AG04450 (cell line): ENCODE data around the gene KMT2E. TPM values are rescaled to one million over a fixed set of nuclear protein-coding genes. Genes with fewer than 3 reads are reported as not detected.

Experiments used
- CTCF ChIA-PET: fragments of 300-600, 350-600 bp; formaldehyde crosslinking; extraction: SDS; loops from one replicate; lab custom pipeline; 2022; ENCODE audit warnings: antibody characterized with exemption, inconsistent platforms; lab: Charles Lee
- POLR2A ChIA-PET: fragments of 350-600 bp; formaldehyde crosslinking; extraction: SDS; loops from one replicate; lab custom pipeline; 2021; ENCODE audit warnings: antibody characterized with exemption, inconsistent platforms; lab: Yijun Ruan, JAX
- DNase-seq: peaks from one replicate; pipeline ENCODE4 v3.0.0-alpha.2; 2011; ENCODE audit warnings: low read depth, low spot score
- H3K27ac ChIP-seq: one replicate; pipeline ENCODE4 v1.5.1; 2012; ENCODE audit warnings: low read depth, low read length, control low read depth
- H3K27me3 ChIP-seq: one replicate; pipeline ENCODE4 v1.6.0; 2012; ENCODE audit warnings: low read length; ENCODE audit not compliant: control insufficient read depth, insufficient read depth
- H3K4me3 ChIP-seq: 2 replicates; pipeline ENCODE4 v1.5.1; 2011; ENCODE audit warnings: mild to moderate bottlenecking, low read depth, low read length, control low read depth
- H3K9me3 ChIP-seq: 2 replicates; pipeline ENCODE4 v1.5.1; 2012; ENCODE audit warnings: low read length; ENCODE audit not compliant: control insufficient read depth, insufficient read depth
- polyA plus RNA-seq: library from polyadenylated mRNA; depleted of rRNA; stranded (reverse); fragments of >200 nt; gene quantifications from 2 replicates; pipeline ENCODE4 v1.2.3, GENCODE V29; 2011
- TF ChIP-seq, protein P1 (sequence below): IDR thresholded peaks from 2 replicates; pipeline ENCODE4 v1.5.1; 2011; ENCODE audit warnings: low read depth, low read length, control low read depth, inconsistent platforms

Gene KMT2E
- polyA plus RNA-seq, 1 experiment = 13.8 TPM

GRCh38 chr7:105112440-105113418 lies 98.7 kb downstream of the KMT2E start:
- TF ChIP-seq, protein P1, sequence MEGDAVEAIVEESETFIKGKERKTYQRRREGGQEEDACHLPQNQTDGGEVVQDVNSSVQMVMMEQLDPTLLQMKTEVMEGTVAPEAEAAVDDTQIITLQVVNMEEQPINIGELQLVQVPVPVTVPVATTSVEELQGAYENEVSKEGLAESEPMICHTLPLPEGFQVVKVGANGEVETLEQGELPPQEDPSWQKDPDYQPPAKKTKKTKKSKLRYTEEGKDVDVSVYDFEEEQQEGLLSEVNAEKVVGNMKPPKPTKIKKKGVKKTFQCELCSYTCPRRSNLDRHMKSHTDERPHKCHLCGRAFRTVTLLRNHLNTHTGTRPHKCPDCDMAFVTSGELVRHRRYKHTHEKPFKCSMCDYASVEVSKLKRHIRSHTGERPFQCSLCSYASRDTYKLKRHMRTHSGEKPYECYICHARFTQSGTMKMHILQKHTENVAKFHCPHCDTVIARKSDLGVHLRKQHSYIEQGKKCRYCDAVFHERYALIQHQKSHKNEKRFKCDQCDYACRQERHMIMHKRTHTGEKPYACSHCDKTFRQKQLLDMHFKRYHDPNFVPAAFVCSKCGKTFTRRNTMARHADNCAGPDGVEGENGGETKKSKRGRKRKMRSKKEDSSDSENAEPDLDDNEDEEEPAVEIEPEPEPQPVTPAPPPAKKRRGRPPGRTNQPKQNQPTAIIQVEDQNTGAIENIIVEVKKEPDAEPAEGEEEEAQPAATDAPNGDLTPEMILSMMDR = no peak
- ChIA-PET POLR2A (no interaction called here), CTCF (interaction anchor here (0.5 kb wide), 1 partner anchor 42 kb away, joined by 3 read pairs; no protein-coding TSS in a partner anchor)
- no peaks in the 10 kb centered on the region for H3K27me3 ChIP-seq
- H3K9me3 ChIP-seq = no peaks in the 10 kb centered on the region
- no peak for DNase-seq
- H3K4me3 ChIP-seq = no peak overlapping the region
- H3K27ac ChIP-seq = no peak overlapping the region

DNA sequence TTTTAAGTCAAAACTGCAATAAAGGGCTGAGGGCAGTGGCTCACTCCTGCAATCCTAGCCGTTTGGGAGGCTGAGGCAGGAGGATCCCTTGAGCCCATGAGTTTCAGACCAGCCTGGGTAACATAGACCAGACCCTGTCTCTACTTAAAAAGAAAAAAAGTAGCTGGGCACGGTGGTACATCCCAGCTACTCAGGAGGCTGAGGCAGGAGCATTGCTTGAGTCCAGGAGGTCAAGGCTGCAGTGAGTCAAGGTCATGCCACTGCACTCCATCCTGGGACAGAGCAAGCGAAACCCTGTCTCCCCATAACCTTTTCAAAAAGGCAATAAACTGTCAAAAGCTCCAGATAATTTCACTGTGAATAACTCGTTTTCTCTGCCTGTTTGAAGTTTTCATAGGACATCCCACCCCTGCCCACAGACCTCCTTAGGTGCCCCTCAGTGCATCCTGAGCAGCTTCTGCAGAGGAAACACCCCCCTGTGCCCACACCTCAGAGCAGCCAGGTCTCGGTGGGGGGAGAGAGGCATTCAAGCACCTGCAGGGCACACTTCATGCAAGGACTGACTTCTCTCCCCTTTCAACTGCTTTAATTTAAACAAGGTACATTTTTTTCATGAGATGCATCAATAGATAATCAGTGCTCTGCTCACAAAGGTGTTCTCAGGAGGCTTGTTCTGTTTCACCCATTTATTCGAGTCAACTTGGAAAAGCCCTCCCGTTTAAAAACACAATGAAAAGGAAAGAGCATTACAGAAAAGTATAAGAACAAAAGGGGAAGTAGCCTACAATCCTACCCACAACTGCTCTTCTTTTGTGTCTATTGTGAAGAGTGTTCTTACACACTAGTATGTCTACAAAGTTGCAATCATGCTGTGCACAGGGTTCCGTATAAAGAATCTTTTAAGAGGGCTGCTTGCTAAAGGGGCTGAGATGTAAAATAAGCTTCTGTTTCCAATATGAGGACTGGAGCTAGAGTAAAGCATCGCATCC lies 104.9 kb downstream of the KMT2E start:
- ChIA-PET POLR2A (interaction anchor here (0.6 kb wide), 2 partner anchors 106 to 612 kb away, joined by 3 read pairs; no protein-coding TSS in a partner anchor), CTCF (no interaction called here)
- H3K4me3 ChIP-seq = no peak overlapping the region
- H3K27me3 ChIP-seq = no peaks in the 10 kb centered on the region
- no peaks in the 10 kb centered on the region for H3K9me3 ChIP-seq
- no peak for DNase-seq
- no peak overlapping the region for H3K27ac ChIP-seq
- TF ChIP-seq, protein P1 = no peak

DNA sequence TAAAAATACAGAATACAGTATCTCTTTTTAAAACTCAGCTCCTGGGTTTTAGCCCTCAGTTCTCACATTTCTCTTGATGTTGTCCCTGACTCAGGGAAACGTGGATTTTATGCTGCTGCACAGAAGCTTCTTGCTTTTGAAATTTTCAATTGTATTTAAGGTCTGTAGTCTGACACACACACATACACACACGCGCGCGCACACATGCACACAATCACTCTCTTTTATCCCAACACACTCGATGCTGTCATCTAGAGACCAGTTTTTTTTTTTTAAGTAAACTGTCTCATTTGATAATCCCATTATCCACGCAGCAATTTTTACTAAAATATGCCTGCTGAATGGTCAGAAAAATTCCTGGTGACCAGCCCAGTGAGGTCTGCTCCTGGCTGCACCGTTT lies 108.6 kb downstream of the KMT2E start:
- POLR2A ChIA-PET = no interaction called here
- TF ChIP-seq, protein P1 = no peak
- Histone ChIP-seq H3K9me3 (no peaks in the 10 kb centered on the region), H3K27ac (no peak overlapping the region), H3K27me3 (no peaks in the 10 kb centered on the region), H3K4me3 (no peak overlapping the region)
- CTCF ChIA-PET = interaction anchor here (0.8 to 1.2 kb wide), 2 partner anchors 13 to 307 kb away, joined by 3 to 6 read pairs; no protein-coding TSS in a partner anchor
- DNase-seq = no peak

DNA sequence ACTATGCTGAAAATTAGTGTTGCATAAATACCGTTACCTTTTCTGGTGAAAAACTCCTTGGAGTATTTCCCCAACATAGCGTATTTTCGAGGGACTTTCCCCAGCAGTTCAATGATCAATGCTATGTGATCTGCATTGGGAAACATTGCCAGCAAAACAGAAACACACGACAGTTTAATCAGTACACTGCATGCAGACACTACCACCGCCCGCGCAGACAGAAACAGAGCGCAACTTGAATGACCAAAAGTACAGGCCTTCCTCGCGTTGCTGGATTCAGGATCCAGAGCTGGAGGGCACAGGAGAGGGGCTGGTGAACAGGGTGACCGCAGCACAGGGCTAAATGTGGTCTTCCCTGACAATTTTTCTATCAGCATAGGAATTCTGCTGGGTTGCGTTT lies 111.7 kb downstream of the KMT2E start:
- CTCF ChIA-PET = no interaction called here
- H3K27ac ChIP-seq = no peak overlapping the region

More for the DNA sequence above, 111.7 kb downstream of the KMT2E start:
- DNase-seq = no peak
- Histone ChIP-seq H3K9me3 (no peaks in the 10 kb centered on the region), H3K27me3 (no peaks in the 10 kb centered on the region), H3K4me3 (no peak overlapping the region)
- TF ChIP-seq, protein P1 = no peak
- POLR2A ChIA-PET = no interaction called here
